Measurements from ENCODE around the gene TALDO1.
A peak's percentile ranks its signal among the peaks of the same experiment; 100 is the strongest.

The TALDO1 gene

DNA sequence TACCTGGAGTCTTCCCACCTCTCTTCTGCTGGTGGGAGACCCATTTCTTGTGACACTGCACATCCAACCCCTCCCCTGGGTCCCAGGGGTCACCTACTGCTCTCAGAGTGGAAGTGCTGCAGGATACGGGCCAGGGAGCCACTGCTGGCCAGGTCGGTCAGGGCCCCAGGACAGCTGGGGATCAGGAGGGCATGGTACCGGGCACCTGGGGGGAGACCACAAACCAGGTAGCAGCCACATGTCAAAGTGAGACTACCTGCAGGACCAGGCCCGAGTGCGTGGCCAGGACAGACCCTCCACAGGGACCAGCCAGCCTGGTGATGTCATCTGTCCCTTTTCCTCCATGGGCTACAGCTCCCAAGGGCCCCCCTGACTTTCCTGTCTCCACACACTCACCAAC, 26.2 kb downstream of the TALDO1 start:
- TF ChIP-seq RAD21 (IDR thresholded peaks at IDR 0.05; ENCODE audit: low read depth), result no peak
- no peak for TF ChIP-seq REST (IDR thresholded peaks at IDR 0.05; ENCODE audit: low read depth)
- TF ChIP-seq, protein P1, sequence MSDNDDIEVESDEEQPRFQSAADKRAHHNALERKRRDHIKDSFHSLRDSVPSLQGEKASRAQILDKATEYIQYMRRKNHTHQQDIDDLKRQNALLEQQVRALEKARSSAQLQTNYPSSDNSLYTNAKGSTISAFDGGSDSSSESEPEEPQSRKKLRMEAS (IDR thresholded peaks at IDR 0.05), result no peak
- TF ChIP-seq NFIC (IDR thresholded peaks at IDR 0.05), result no peak
- TF ChIP-seq CREB1 (IDR thresholded peaks at IDR 0.05; ENCODE audit: low read depth), result no peak
- no peak for TF ChIP-seq CEBPB (IDR thresholded peaks at IDR 0.05)
- no peak for TF ChIP-seq FOXM1 (IDR thresholded peaks at IDR 0.05; ENCODE audit: borderline replicate concordance, low read depth)
- TF ChIP-seq ZBTB7A (IDR thresholded peaks at IDR 0.05; ENCODE audit: low read depth), result no peak
- no peak for TF ChIP-seq TEAD4 (IDR thresholded peaks at IDR 0.05)
- no peak for TF ChIP-seq USF1 (IDR thresholded peaks at IDR 0.05)
- no peak for TF ChIP-seq YY1 (IDR thresholded peaks at IDR 0.05; ENCODE audit: low read depth)
- no peak for TF ChIP-seq TAF1 (IDR thresholded peaks at IDR 0.05; ENCODE audit: low read depth)

DNA sequence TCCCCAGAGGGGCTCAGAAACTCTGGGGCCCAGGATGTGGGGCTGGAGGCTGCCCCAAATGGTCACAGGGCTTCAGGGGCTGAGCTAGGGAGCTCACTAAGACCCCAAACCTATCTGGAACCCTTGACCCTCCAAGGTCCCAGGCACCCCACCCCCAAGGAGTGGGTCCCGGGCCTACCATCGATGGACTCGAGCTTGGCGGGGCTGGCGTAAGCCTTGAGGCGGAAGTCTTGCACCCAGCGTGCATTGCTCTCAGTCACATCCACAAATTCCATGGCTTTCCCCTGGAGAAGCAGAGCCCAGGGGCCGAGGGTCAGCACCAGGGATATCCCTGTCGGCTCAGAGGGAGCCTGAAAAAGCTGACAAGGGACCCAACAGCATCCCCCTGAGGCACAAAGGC, 26.6 kb downstream of the TALDO1 start:
- no peak for TF ChIP-seq TCF12 (IDR thresholded peaks at IDR 0.05; ENCODE audit: low read depth)
- no peak for TF ChIP-seq YY1 (IDR thresholded peaks at IDR 0.05; ENCODE audit: low read depth)
- TF ChIP-seq FOXM1 (IDR thresholded peaks at IDR 0.05; ENCODE audit: borderline replicate concordance, low read depth), result no peak
- TF ChIP-seq, protein P1 (IDR thresholded peaks at IDR 0.05), result no peak

DNA sequence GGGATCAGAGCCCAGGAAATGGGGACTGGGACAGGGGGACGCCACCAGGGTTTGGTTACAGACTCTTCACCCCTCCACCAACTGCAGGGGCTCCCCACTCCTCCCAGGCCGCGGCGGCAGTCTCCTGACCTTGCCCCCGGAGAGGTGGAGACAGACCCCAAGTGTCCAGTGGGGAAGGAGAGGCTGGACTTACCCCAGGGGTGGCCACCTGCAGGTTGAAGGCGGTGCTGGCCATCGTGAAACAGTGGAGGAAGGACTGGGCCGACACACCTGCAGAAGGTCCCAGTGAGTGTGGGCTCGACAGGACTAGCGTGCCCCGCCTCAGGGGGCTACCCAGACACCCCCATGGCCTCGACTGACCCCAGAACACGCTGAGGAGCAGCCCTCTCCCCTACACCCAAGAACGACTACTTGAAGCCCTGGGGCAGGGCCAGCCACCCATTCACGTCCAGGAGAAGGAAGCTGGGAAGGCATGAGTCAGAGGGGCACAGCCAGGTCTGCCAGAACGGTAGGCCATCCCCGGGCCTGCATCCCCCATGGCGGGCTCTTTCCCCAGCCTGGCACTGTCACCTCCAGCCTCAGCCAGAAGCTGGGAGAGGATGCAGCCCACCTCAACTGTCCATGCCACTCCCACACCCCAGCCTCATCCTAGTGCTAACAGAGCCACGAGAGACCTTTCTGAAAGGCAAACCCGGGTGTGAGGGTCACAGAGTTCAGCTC, 27.8 kb downstream of the TALDO1 start:
- TF ChIP-seq RAD21 (IDR thresholded peaks at IDR 0.05; ENCODE audit: low read depth), result no peak

- TF ChIP-seq TCF12 (IDR thresholded peaks at IDR 0.05; ENCODE audit: low read depth) (no peak), EP300 (IDR thresholded peaks at IDR 0.05; ENCODE audit: borderline replicate concordance) (no peak), REST (IDR thresholded peaks at IDR 0.05; ENCODE audit: low read depth) (no peak), TEAD4 (IDR thresholded peaks at IDR 0.05) (no peak)
Measured at GRCh38 chr11:776263-776560, 28.9 kb downstream of the TALDO1 start.

GRCh38 chr11:776561-777287, 29.5 kb downstream of the TALDO1 start:
- no peak for TF ChIP-seq CEBPB (IDR thresholded peaks at IDR 0.05)
- TF ChIP-seq USF1 (IDR thresholded peaks at IDR 0.05), result no peak
- TF ChIP-seq ZBTB7A (IDR thresholded peaks at IDR 0.05; ENCODE audit: low read depth), result peak; percentile 90; the same call in 1 of the 2 replicates
- no peak for TF ChIP-seq RAD21 (IDR thresholded peaks at IDR 0.05; ENCODE audit: low read depth)
- TF ChIP-seq, protein P1 (IDR thresholded peaks at IDR 0.05), result peak; percentile 36
- TF ChIP-seq TAF1 (IDR thresholded peaks at IDR 0.05; ENCODE audit: low read depth), result 0 out of 2 replicates have a peak, but pooled peaks have one; percentile 17

GRCh38 chr11:777288-778255, 30.3 kb downstream of the TALDO1 start, which contains the start of gene GATD1:
GATD1 (minus strand) TSS chr11:777487; CDS start chr11:777462, 25 bp downstream.
- TF ChIP-seq EGR1 (IDR thresholded peaks at IDR 0.05) (0 out of 2 replicates have a peak, but pooled peaks have one; percentile 28), ZBTB7A (IDR thresholded peaks at IDR 0.05; ENCODE audit: low read depth) (peak; percentile 24; the same call in 1 of the 2 replicates), CEBPB (IDR thresholded peaks at IDR 0.05) (no peak), USF1 (IDR thresholded peaks at IDR 0.05) (peak; percentile 95), YY1 (IDR thresholded peaks at IDR 0.05; ENCODE audit: low read depth) (peak; percentile 85), CREB1 (IDR thresholded peaks at IDR 0.05; ENCODE audit: low read depth) (no peak), TEAD4 (IDR thresholded peaks at IDR 0.05) (no peak), NFIC (IDR thresholded peaks at IDR 0.05) (no peak), FOXM1 (IDR thresholded peaks at IDR 0.05; ENCODE audit: borderline replicate concordance, low read depth) (no peak), RAD21 (IDR thresholded peaks at IDR 0.05; ENCODE audit: low read depth) (no peak), EP300 (IDR thresholded peaks at IDR 0.05; ENCODE audit: borderline replicate concordance) (no peak), TAF1 (IDR thresholded peaks at IDR 0.05; ENCODE audit: low read depth) (peak; percentile 39; the same call in 1 of the 2 replicates), REST (IDR thresholded peaks at IDR 0.05; ENCODE audit: low read depth) (no peak), TCF12 (IDR thresholded peaks at IDR 0.05; ENCODE audit: low read depth) (no peak; the same call in 1 of the 2 replicates)
- TF ChIP-seq, protein P1 (IDR thresholded peaks at IDR 0.05), result peak; percentile 39

Data from Ishikawa (cell line).